ENCODE measurements around the gene MAJIN.

DNA sequence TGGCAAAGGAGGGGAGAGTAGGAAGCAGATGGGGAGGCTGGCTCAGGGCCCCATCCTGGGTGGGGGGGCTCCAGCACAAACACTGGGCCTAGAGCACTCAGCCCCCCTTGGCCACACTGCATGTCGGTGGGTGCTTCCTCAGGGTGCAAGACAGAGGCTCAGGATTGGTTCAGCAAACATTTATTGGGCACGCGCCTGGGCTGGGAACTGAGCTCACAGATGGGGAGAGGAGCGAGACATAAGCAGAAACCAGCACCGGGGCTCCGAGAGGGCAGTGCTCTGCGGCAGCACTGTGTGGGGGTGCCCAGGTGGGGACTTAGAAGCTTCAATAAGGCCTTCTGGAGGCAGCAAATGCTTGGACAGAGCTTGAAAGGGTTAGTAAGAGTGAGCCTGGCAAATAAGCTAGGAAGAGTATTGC lies 81.4 kb downstream of the MAJIN start:
- no peak for TF ChIP-seq SP1 (IDR thresholded peaks at IDR 0.05)
- TF ChIP-seq TARDBP (IDR thresholded peaks at IDR 0.05), result no peak
- no peak for TF ChIP-seq ELF4 (IDR thresholded peaks at IDR 0.05)
- TF ChIP-seq BHLHE40 (IDR thresholded peaks at IDR 0.05; ENCODE audit: borderline replicate concordance), result no peak
- no peak for TF ChIP-seq FOXM1 (IDR thresholded peaks at IDR 0.05; ENCODE audit: borderline replicate concordance)
- TF ChIP-seq CTBP1 (IDR thresholded peaks at IDR 0.05; ENCODE audit: borderline replicate concordance), result no peak
- no peak for TF ChIP-seq HDGF (IDR thresholded peaks at IDR 0.05; ENCODE audit: borderline replicate concordance)
- TF ChIP-seq SUZ12 (IDR thresholded peaks at IDR 0.05), result no peak
- no peak for TF ChIP-seq NFRKB (IDR thresholded peaks at IDR 0.05)
- no peak for TF ChIP-seq ZNF384 (IDR thresholded peaks at IDR 0.05)
- no peak for TF ChIP-seq FOXA1 (IDR thresholded peaks at IDR 0.05)
- TF ChIP-seq L3MBTL2 (conservative IDR thresholded peaks at IDR 0.05), result no peak
- TF ChIP-seq LEF1 (IDR thresholded peaks at IDR 0.05; ENCODE audit: borderline replicate concordance), result no peak
- TF ChIP-seq ARNT (IDR thresholded peaks at IDR 0.05), result no peak
